ENCODE data around the gene MMS19.
"Not testable (repeated sequence)": the region's sequence is repeated elsewhere in the genome, so short reads cannot be mapped to it uniquely, and the experiment has no call there.

Gene MMS19

DNA sequence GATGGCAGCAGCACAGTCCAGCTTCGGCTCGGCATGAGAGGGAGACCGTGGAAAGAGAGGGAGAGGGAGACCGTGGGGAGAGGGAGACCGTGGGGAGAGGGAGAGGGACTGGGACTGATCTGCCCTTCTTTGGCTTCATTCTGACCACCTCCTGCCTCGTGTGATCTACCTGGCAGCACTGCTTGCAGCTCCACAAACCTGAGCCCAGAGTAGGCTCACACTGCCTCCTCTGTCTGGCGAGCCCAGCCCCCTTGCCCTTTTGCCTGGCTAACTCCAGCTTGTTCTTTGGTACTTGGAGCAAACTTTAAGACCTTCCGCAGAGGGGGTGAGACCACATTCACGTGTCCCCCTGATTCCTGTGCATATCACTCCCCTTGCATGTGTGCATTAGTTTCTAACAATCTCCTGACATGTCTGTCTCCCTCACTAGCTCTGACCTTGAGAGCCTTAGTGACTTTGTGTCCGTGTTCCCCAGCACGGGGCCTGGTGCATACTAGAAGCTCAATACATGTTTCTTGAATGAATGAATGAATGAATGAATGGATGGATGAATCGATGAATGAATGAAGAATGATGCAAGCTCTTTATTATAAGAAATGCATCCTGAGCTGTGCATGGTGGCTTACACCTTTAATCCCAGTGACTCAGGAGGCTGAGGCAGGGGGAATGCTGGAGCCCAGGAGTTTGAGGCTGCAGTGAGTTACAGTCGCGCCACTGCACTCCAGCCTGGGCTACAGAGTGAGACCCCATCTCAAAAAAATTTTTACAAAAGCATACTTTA, 31.7 kb upstream of the MMS19 start:
- H3K27ac ChIP-seq: no peak overlapping the region

GRCh38 chr10:97528876-97529275, 30.7 kb upstream of the MMS19 start:
- H3K4me3 ChIP-seq, H3K27ac ChIP-seq: not testable (repeated sequence)

More for the DNA sequence above, 31.7 kb upstream of the MMS19 start:
- no peak overlapping the region for H3K4me3 ChIP-seq

- H3K27ac ChIP-seq: no peak overlapping the region
- no peak overlapping the region for H3K4me3 ChIP-seq
Measured at GRCh38 chr10:97525683-97526110, 27.5 kb upstream of the MMS19 start.

GRCh38 chr10:97525086-97525485, 26.9 kb upstream of the MMS19 start:
- Histone ChIP-seq H3K4me3 (no peak overlapping the region), H3K27ac (no peak overlapping the region)

- H3K4me3 ChIP-seq: no peak overlapping the region
- H3K27ac ChIP-seq: no peak overlapping the region
Measured at GRCh38 chr10:97522937-97523336, 24.7 kb upstream of the MMS19 start.

DNA sequence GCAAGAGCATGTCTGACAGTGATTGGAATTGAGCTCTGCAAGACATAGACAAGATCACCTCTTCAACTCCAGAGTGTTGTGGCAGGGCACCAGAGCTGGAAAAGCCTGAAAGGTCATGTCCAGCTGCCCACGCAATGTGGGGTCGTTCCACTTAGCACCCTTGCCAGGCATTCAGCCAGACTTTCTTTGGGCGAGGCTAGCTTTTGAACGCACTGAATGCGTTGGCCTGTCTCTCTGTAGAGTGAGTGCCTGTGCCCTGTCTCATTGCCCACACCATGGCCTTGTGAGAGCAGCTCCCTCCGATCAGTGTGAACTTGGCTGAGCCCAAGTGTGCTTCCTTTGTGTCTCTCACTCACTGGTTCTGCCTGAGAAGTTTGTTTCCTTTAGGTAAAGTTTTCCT, 23.8 kb upstream of the MMS19 start:
- H3K4me3 ChIP-seq: no peak overlapping the region
- H3K27ac ChIP-seq: no peak overlapping the region

DNA sequence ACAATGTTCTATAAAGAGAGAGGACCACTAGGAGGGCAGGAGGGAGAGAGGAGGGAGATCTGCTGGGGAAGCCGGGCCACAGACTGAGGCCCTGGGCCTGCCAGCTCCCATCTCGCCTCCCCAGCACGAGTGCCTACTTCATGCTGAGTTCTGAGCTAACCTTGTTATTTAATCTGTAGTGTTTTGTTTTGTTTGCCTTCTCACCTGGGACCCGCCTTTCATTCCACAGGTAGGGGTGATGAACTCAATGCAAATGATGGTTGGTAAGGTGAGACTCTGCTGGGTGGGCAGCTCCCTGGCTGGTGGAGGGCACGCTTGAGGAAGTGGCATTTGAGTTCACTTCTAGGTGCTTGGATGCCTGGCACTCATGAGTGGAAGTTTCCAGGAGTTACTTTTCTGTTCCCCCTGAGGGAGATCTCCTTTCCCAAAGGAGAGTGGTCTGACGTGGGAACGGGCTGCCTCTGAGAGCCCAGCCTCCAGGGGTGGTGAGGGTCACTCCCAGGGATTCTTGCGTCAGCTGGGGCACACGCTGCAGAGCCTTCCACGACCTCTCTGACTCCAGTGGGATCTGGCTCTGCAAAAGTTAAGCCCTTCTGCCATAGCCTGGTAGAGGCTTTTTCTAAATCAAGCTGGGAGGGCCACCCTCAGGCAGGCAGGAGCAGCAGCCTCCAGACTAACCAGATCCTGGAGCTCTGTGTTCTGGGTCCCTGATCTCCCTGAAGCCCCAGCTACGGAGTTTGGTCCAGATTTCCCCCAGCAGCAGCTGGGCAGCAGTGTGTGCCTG, 22.9 kb upstream of the MMS19 start:
- no peak overlapping the region for H3K4me3 ChIP-seq
- H3K27ac ChIP-seq: no peak overlapping the region

GRCh38 chr10:97520520-97520919, 22.3 kb upstream of the MMS19 start:
- H3K27ac ChIP-seq: no peak overlapping the region

GRCh38 chr10:97519342-97519741, 21.1 kb upstream of the MMS19 start:
- Histone ChIP-seq H3K27ac (peak overlapping the region in 1 of 21 experiments; percentile 59), H3K4me3 (no peak overlapping the region)

More at GRCh38 chr10:97520520-97520919, 22.3 kb upstream of the MMS19 start:
- no peak overlapping the region for H3K4me3 ChIP-seq

DNA sequence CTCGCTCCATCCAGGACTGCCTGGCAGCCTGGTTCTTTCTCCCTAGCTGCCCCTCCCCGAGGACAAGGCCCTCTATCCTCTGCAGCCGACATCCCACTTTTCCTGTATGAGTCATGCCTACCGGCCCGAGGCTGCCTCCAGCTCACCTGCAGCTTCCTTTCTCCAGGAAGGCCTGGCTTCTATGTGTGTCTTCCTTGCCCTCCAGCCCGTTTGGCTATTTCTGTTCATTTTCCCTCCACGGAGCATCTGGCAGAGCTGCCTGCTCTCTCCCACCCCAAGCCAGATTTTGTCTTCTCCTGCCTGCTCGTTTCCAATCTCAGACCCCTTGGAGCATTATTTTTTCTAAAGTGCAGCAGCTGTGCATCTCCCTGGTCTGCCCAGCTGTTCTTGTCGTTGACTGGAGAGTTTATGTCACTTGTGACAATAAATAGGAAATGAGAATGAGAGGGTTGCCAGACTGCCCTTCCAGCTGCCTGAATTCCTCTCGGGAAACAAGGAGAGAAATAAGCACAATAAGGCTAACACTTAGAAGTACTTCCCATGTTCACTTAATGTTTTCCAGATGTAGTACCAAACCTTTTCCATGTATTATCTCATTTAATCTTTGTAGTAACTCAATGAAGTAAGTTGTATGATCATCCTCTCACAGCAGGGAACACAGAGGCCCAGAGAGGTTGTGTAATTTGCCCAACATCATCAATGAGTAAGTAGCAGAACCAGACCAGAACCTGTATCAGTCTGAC, 20.2 kb upstream of the MMS19 start:
- peak overlapping the region in 10 of 21 experiments; percentile 0 to 59 (median 12) for H3K27ac ChIP-seq
- no peak overlapping the region for H3K4me3 ChIP-seq

GRCh38 chr10:97517778-97518300, 19.6 kb upstream of the MMS19 start:
- H3K4me3 ChIP-seq: no peak overlapping the region
- H3K27ac ChIP-seq: peak overlapping the region in 9 of 21 experiments; percentile 9 to 59 (median 13)

DNA sequence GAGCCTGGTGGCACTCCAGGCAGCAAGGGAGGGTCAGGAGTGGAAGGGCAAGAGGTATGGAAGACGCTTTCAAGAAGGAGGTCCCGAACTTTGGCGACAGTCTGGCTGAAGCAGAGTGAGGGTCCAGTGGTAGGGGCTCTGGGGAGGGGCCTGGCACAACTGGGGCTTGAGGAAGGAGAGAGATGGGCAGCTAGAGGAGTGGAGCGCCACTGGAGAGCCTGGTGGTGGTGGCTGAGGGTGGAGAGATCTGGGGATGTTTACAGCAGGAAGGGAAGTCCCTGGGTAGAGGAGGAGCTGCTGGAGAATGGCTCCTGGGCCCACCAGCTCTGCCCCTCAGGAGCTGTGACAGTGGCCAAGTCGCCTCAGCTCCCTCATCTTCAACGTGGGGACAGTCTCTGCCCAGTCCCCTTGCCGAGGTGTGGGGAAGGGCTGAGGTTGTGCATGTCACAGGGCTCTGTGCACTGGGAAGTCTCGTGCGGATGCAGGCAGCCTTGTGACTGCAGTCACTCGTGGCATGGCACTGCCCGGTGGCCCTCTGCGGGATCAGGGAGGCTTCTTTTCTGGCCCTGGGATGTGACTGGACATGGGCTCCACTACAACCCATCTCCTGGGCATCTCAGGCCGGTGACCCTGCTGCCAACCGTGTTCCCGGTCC, 19.0 kb upstream of the MMS19 start:
- Histone ChIP-seq H3K27ac (peak overlapping the region in 9 of 21 experiments; percentile 9 to 58 (median 14)), H3K4me3 (no peak overlapping the region)

DNA sequence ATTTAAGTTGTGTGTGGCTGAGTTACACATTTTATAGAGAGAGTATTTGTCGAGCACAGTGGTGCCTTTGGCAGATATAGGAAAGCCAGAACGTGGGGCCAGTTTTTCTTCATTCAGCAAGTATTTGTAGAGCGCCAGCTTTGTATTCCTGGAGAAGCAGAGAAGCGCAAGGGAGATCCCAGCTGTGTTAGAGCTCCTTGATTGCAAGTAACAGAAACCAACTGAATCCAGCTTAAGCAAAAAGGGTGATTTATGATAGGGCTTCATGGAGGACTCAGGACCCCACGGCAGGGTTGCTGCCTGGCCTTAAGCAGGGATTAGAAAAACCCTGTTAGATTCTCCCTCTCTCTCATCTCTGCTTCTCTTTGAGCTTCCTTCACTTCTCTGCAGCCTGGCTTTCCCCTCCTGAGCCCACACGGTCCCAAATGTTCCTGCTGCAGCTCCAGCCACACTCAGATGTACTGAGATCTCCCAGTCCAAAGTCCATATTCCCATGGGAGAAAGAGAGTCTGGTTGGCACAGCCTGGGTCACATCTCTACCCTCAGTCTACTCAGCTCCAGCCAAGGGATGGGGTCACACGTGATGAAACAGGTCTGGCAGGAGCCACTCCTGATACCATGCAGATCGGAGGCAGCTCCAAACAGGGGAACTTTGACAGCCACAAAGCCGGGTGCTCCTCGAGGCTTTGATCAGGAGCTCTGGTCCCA, 17.2 kb upstream of the MMS19 start:
- peak overlapping the region in 1 of 21 experiments; percentile 4 for H3K27ac ChIP-seq

DNA sequence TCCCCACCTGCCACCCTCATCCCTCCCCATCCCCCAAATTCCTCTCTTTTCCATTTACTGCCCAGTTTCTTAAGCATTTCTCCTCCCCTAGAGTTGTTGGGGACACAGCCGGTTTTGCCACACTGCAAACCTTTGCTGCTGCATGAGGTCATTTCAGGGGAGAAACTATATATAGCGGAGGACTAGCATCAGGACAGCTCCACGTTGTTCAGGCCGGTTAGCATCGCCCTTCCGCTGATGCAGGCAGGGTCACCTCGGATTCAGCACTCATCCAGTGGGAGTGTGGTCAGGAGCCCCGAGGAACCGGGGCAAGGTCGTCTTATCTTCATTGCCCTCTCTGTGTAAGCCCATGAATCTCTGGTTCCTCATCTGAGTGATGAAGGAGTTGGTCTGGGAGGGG, 16.1 kb upstream of the MMS19 start:
- Histone ChIP-seq H3K27ac (no peak overlapping the region), H3K4me3 (no peak overlapping the region)

More for the DNA sequence above, 17.2 kb upstream of the MMS19 start:
- no peak overlapping the region for H3K4me3 ChIP-seq

DNA sequence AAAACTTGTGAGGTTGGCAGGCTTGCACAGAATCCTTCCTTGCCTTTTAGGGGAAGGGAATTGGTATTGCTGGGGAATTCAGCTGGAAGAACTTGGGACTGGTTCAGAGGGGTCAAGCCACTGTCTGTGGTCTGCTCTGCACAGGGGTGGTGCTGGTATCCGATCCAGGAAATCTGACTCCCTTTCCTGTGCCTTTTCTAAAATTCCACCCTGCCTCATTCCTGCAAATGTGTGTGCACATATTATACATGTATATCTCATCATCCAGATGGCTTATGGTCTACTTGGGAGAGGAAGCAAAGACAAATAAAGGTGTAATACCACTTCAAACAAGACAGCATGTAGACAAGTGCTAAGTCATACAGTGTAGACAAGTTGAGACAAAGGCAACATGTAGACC, 14.8 kb upstream of the MMS19 start:
- Histone ChIP-seq H3K4me3 (no peak overlapping the region), H3K27ac (no peak overlapping the region)

GRCh38 chr10:97511711-97512440, 13.7 kb upstream of the MMS19 start:
- H3K27ac ChIP-seq: peak overlapping the region in 1 of 21 experiments; percentile 31
- no peak overlapping the region for H3K4me3 ChIP-seq

DNA sequence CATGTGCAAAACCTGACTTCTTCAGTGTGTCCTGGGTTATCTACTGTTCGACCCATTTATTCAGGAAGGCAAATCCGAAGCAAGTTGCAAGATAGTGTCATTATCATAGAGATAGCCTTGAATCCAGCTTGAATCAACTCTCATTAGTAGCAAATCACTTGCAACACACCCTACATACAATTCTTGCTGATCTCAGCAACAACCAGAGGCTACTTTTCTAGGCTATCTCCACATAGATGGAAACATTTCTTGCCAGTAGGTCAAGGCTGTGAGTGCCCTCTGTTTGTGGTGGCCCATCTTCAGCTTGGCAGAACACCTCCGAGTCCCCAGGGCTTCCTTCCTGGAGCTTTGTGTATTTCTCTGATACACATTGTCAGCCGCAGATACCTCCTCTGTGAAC, 12.5 kb upstream of the MMS19 start:
- no peak overlapping the region for H3K27ac ChIP-seq
- H3K4me3 ChIP-seq: no peak overlapping the region

GRCh38 chr10:97509120-97509680, 11.0 kb upstream of the MMS19 start:
- Histone ChIP-seq H3K4me3 (no peak overlapping the region), H3K27ac (no peak overlapping the region)

Data from skin epidermis (tissue), 12 donors.